SK-N-SH (cell line): ENCODE measurements around the gene FAM228B. TPM values are rescaled to one million over a fixed set of nuclear protein-coding genes. Genes with fewer than 3 reads are reported as not detected.

Experiments used
- CTCF ChIA-PET: fragments of 300-600, 350-600 bp; formaldehyde crosslinking; extraction: SDS; loops from one replicate; lab custom pipeline; 2021; lab: Yijun Ruan, JAX
- POLR2A ChIA-PET: fragments of 350-600 bp; sonication (Branson Sonifier 250); formaldehyde crosslinking; extraction: SDS; loops from one replicate; lab custom pipeline; 2020; ENCODE audit warnings: antibody characterized with exemption, inconsistent platforms; lab: Yijun Ruan, JAX
- DNase-seq: peaks from one replicate; pipeline ENCODE4 v3.0.0; 2012
- H2AFZ ChIP-seq: fragments of 200-600 bp; sonication (generic); 2 replicates; pipeline ENCODE4 v1.8.1; 2016; ENCODE audit warnings: antibody characterized with exemption, mild to moderate bottlenecking, low read depth
- H3F3A ChIP-seq: fragments of 200-600 bp; sonication (generic); replicated peaks from 2 replicates; pipeline ENCODE3; 2016; ENCODE audit warnings: antibody characterized with exemption, mild to moderate bottlenecking; ENCODE audit not compliant: insufficient read depth
- H3K27ac ChIP-seq, 2 experiments: fragments of 200-500 bp in 1 of 2; fragments of 200-600 bp in 1 of 2; sonication (Bioruptor generic) in 1 of 2; sonication (generic), shearing (Covaris generic) in 1 of 2; 2 replicates each; pipeline versions ENCODE4 v1.5.1 to v1.6.1; 2014 to 2016; ENCODE audit warnings: low read depth in 2 of 2, inconsistent platforms in 1 of 2, low read length in 1 of 2, mild to moderate bottlenecking in 1 of 2, mixed read lengths in 1 of 2
- H3K27me3 ChIP-seq: fragments of 200-600 bp; sonication (generic), shearing (Covaris generic); 2 replicates; pipeline ENCODE4 v1.6.1; 2016; ENCODE audit warnings: mixed run types; ENCODE audit not compliant: insufficient read depth
- H3K36me3 ChIP-seq, 2 experiments: fragments of 200-500 bp in 1 of 2; fragments of 200-600 bp in 1 of 2; sonication (Bioruptor generic) in 1 of 2; sonication (generic) in 1 of 2; replicated peaks in 1 of 2; 2 replicates each; pipeline versions ENCODE3 to v1.5.1; 2014 to 2016; ENCODE audit warnings: low read length in 1 of 2, mild to moderate bottlenecking in 1 of 2; ENCODE audit not compliant: insufficient read depth in 2 of 2, control insufficient read depth in 1 of 2
- H3K4me1 ChIP-seq, 2 experiments: fragments of 200-500 bp in 1 of 2; fragments of 200-600 bp in 1 of 2; sonication (Bioruptor generic) in 1 of 2; sonication (generic), shearing (Covaris generic) in 1 of 2; 2 replicates each; pipeline versions ENCODE4 v1.5.1 to v1.6.1; 2014 to 2016; ENCODE audit warnings: low read depth in 1 of 2, low read length in 1 of 2, mixed run types in 1 of 2; ENCODE audit not compliant: insufficient read depth in 2 of 2, control insufficient read depth in 1 of 2
- H3K4me2 ChIP-seq: fragments of 200-600 bp; sonication (generic), shearing (Covaris generic); 2 replicates; pipeline ENCODE4 v1.6.1; 2017; ENCODE audit warnings: mixed run types
- H3K4me3 ChIP-seq, 2 experiments: fragments of 200-500 bp in 1 of 2; fragments of 200-600 bp in 1 of 2; sonication (Bioruptor generic) in 1 of 2; sonication (generic), shearing (Covaris generic) in 1 of 2; 2 replicates each; pipeline versions ENCODE4 v1.5.1 to v1.8.1; 2014 to 2016; ENCODE audit warnings: low read depth in 2 of 2, inconsistent platforms in 1 of 2, low read length in 1 of 2, mild to moderate bottlenecking in 1 of 2, mixed read lengths in 1 of 2, moderate library complexity in 1 of 2
- H3K79me2 ChIP-seq: fragments of 200-600 bp; sonication (generic); 2 replicates; pipeline ENCODE4 v1.8.1; 2017; ENCODE audit warnings: mild to moderate bottlenecking; ENCODE audit not compliant: insufficient read depth
- H3K9ac ChIP-seq: fragments of 200-600 bp; sonication (generic); 2 replicates; pipeline ENCODE4 v1.6.1; 2017; ENCODE audit warnings: mixed run types
- H3K9me2 ChIP-seq: fragments of 200-600 bp; sonication (generic); 2 replicates; pipeline ENCODE4 v1.6.1; 2017; ENCODE audit warnings: mixed run types
- H3K9me3 ChIP-seq: fragments of 200-600 bp; sonication (generic); 2 replicates; pipeline ENCODE4 v1.6.1; 2017; ENCODE audit warnings: mixed run types, mild to moderate bottlenecking, moderate library complexity
- H4K20me1 ChIP-seq: fragments of 200-600 bp; sonication (generic); 2 replicates; pipeline ENCODE4 v1.6.1; 2017; ENCODE audit warnings: mild to moderate bottlenecking, mixed run types; ENCODE audit not compliant: insufficient read depth
- EZH2phosphoT487 ChIP-seq: fragments of 200-600 bp; sonication (generic); IDR thresholded peaks from 2 replicates; pipeline ENCODE4 v1.6.1; 2017; ENCODE audit warnings: low read depth, mixed run types, mild to moderate bottlenecking, antibody characterized with exemption, moderate library complexity, borderline replicate concordance
- FOXM1 ChIP-seq: IDR thresholded peaks from 2 replicates; pipeline ENCODE4 v1.4.0; 2012; ENCODE audit warnings: low read depth, mild to moderate bottlenecking
- GABPA ChIP-seq: IDR thresholded peaks from 2 replicates; pipeline ENCODE4 v1.4.0; 2012; ENCODE audit warnings: low read depth, mild to moderate bottlenecking
- MAX ChIP-seq: IDR thresholded peaks from 2 replicates; pipeline ENCODE4 v1.4.0; 2012; ENCODE audit warnings: low read depth
- NRF1 ChIP-seq: IDR thresholded peaks from 2 replicates; pipeline ENCODE4 v1.6.1; 2012; ENCODE audit warnings: low read depth, mild to moderate bottlenecking, low read length
- PBX3 ChIP-seq: IDR thresholded peaks from 2 replicates; pipeline ENCODE4; 2012
- RAD21 ChIP-seq: IDR thresholded peaks from 2 replicates; pipeline ENCODE4 v1.6.1; 2012; ENCODE audit warnings: mild to moderate bottlenecking, low read length
- REST ChIP-seq: IDR thresholded peaks from 2 replicates; pipeline ENCODE4 v1.6.1; 2012; ENCODE audit warnings: mild to moderate bottlenecking, low read depth, low read length, moderate library complexity
- RFX5 ChIP-seq: IDR thresholded peaks from 2 replicates; pipeline ENCODE4 v1.6.1; 2012; ENCODE audit warnings: mild to moderate bottlenecking, improper control_type of control experiment, low read length
- TAF1 ChIP-seq: IDR thresholded peaks from 2 replicates; pipeline ENCODE4 v1.6.1; 2012; ENCODE audit warnings: low read depth, mild to moderate bottlenecking, low read length, moderate library complexity, borderline replicate concordance
- polyA plus RNA-seq, 3 experiments: library from polyadenylated mRNA; depleted of rRNA; stranded (reverse); fragments of >200 nt; gene quantifications; 2 replicates each; pipeline ENCODE4 v1.2.3, GENCODE V29; 2012
- TF ChIP-seq, protein P1 (sequence below): fragments of 200-600 bp; sonication (generic); IDR thresholded peaks from 2 replicates; pipeline ENCODE4 v1.6.1; 2017; ENCODE audit warnings: antibody characterized with exemption, mild to moderate bottlenecking, moderate library complexity

The FAM228B gene
- polyA plus RNA-seq, 1 of the 3 experiments (the other 2 are of a cell fraction), result 5.3 TPM

GRCh38 chr2:24147364-24147763 is 24.1 kb downstream of the FAM228B start:
- Histone ChIP-seq H4K20me1 (no peaks in the 10 kb centered on the region), H3K4me1 (no peaks in the 10 kb centered on the region), H3K27me3 (no peaks in the 10 kb centered on the region), H3F3A (peaks cover 3% of the 10 kb centered on the region), H3K9me2 (no peaks in the 10 kb centered on the region), H3K9ac (no peak overlapping the region), H3K4me3 (no peak overlapping the region), H3K9me3 (peaks cover 5% of the 10 kb centered on the region; the same call in 1 of the 2 replicates), H3K79me2 (no peaks in the 10 kb centered on the region), H3K4me2 (no peak overlapping the region), H3K27ac (no peak overlapping the region), H3K36me3 (peaks cover 2 to 13% of the 10 kb centered on the region in 2 experiments), H2AFZ (no peak overlapping the region)
- ChIA-PET CTCF (interaction anchor here (0.6 kb wide), 1 partner anchor 114 kb away, joined by 3 read pairs; no protein-coding TSS in a partner anchor), POLR2A (no interaction called here)
- TF ChIP-seq, protein P1, sequence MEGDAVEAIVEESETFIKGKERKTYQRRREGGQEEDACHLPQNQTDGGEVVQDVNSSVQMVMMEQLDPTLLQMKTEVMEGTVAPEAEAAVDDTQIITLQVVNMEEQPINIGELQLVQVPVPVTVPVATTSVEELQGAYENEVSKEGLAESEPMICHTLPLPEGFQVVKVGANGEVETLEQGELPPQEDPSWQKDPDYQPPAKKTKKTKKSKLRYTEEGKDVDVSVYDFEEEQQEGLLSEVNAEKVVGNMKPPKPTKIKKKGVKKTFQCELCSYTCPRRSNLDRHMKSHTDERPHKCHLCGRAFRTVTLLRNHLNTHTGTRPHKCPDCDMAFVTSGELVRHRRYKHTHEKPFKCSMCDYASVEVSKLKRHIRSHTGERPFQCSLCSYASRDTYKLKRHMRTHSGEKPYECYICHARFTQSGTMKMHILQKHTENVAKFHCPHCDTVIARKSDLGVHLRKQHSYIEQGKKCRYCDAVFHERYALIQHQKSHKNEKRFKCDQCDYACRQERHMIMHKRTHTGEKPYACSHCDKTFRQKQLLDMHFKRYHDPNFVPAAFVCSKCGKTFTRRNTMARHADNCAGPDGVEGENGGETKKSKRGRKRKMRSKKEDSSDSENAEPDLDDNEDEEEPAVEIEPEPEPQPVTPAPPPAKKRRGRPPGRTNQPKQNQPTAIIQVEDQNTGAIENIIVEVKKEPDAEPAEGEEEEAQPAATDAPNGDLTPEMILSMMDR, result no peak
- TF ChIP-seq MAX (no peak), FOXM1 (no peak), GABPA (no peak), PBX3 (no peak), NRF1 (no peak), EZH2phosphoT487 (no peak), RFX5 (no peak), TAF1 (no peak), REST (no peak), RAD21 (no peak)
- no peak for DNase-seq
